GM19025 (cell line): ENCODE measurements around the gene NKX2-3.

Experiments used
- ATAC-seq: cut with Tn5 transposase; IDR thresholded peaks from one replicate; pipeline ENCODE4 v1.9.1; 2021; ENCODE audit warnings: mild to moderate bottlenecking, low read depth, moderate library complexity; ENCODE audit not compliant: unreplicated experiment

The NKX2-3 gene

DNA sequence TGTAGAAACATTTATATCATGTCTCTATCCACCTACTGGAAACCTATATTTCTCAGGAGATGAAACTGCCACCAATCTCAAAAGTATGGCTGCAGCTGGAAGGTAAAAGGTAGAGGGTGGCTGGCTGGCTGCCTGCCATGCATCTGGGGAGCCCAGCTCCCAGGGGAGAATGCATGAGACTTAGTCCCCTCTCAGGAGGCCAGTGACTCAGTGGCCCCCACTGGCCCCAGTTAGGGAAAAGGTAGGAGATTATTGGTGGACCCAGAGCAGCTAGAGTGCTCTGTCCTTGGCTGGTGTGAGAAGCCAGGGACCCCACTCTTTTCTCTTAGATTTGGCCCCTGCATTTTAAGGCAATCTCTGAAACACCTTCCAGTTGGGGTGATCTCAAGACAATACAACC lies 6.8 kb upstream of the NKX2-3 start:
- ATAC-seq = no peak

DNA sequence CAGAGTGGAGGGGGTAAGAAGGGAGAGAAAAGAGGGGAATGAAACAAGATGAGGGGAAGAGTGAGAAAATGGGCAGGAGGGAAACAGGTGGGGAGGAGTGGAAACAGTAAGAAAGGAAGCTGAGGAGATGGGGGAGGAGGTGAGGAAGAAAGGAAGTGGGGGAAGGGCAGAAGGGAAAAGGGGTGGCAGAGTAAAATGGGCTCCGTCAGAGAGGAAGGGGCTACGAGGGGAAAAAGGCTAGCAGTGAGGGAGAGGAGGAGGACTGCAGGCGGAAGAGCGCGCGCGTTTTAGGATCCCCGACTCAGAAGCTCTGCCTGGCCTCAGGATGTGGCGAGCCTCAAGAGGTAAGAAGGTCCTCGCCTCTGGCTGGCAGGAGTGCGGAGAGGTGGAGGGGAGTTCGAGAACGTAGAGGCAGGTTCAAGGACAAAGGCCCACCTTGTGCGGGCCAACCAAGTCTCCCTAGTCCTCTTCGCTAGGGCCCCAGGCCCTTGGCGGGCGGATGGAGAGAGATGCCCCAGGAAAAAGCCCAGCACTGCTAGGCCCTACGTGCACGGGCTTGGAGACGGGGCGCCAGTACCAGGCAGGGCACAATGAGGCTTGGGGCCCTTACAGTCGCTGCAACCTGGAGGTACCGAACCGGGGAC lies 5.8 kb upstream of the NKX2-3 start:
- no peak for ATAC-seq

DNA sequence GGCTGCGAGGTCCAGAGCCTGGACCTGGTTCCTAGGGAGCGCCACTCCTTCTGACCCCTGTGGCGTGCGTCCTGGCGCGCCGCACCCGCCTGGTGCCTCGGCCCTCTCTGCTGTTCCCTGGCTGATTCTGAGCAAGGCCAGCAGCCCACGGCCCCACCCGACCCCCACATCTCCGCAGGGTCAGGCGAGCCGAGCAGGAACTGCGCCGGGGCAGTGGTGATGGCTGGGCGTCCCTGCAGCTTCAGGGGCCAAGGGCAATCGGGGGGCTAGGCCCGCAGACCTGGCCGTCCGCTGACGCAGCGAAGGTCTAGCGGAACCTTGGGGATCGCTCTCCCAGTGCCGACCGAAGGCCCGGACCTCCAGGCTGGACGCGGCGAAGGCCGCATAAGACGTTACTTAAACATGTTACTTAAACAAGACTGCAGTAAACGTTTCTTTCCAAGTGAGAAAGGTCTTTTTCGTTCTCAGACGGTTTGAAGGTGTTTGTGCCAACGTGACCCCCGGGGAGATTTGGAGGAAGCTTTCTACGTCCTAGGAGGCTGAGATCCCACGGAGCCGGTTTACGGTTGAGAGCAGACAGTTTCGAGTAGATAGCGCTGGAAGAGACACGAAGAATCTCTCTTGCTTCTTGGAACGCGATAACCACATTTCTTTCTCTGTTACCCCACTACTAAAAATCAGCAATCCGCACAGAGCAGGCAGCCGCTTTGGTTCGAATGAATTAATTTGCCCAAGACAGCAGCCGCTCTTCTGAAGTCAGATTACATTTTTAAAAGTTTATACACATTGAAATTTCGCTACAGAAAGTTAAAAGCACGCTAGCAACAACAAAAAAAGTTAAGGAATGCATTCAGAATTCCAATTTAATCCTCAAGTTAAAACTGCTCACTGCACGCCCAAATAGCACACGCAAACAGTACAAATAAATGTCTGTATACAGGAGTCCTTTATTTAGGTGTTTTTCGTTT lies 4.9 kb upstream of the NKX2-3 start:
- ATAC-seq = no peak

DNA sequence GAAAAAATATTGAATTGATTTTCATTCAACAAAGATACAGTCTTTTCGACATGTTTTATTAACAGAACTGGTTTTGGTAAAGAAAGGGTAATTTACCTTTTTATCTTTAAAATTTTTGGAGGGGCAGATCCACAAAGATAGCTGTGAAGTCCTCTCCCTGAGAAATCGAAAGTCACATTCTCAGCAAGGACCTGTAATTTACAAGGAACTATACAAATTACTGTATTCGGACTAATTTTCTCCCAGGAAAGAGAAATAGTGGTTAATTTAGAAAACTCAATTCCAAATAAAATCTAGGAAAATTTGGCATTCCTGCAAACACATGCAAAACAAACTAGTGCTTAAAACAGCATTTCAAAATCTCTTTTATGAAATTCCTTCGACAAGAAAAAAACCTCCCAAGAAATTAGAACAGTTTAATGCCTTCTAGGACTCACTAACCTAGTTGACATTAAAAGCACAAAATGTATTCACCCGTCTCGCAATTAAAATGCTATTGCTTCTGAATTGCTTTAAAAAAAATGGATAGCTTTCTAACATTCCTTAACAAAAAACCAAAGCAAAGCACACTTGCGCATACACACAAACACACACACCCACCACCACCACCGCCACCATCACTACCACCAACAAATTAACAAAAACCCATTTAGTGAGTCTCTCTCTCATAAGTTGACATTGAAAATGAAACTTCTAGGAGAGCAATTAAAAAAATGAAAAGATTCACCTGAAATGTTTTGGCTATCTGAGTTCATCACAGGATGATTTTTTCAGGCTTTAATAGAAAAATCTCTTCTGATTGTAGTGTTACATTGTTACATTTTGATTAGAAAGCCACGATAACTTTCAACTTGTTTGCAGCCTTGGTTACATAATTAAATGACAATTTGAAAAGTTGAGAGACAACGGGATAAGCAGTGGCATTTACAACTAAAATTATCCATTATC lies 4.0 kb upstream of the NKX2-3 start:
- no peak for ATAC-seq

DNA sequence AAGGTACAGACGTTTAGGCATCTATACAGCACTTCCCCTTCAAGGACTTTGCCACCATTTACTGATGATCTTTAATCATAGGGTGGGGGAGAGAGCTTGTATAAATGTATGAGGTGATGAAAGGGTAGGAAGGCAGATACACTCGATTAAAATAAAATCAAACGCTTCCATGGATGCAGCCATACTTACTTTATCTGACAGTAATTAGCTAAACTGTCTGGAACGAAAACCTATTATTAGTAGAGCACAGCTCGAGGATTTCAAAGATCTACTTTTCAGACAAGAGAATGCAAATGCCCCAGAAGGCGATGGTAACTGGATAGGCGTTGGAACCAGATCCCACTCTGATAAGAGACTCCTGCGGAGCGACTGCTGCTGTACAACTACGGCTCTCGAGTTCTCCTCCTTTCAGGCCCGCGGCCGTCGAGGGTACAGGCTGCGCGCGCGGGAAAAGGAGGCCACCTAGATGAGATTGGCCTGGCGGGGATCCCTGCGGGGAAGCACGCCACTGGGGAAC lies 3.1 kb upstream of the NKX2-3 start:
- ATAC-seq = no peak

DNA sequence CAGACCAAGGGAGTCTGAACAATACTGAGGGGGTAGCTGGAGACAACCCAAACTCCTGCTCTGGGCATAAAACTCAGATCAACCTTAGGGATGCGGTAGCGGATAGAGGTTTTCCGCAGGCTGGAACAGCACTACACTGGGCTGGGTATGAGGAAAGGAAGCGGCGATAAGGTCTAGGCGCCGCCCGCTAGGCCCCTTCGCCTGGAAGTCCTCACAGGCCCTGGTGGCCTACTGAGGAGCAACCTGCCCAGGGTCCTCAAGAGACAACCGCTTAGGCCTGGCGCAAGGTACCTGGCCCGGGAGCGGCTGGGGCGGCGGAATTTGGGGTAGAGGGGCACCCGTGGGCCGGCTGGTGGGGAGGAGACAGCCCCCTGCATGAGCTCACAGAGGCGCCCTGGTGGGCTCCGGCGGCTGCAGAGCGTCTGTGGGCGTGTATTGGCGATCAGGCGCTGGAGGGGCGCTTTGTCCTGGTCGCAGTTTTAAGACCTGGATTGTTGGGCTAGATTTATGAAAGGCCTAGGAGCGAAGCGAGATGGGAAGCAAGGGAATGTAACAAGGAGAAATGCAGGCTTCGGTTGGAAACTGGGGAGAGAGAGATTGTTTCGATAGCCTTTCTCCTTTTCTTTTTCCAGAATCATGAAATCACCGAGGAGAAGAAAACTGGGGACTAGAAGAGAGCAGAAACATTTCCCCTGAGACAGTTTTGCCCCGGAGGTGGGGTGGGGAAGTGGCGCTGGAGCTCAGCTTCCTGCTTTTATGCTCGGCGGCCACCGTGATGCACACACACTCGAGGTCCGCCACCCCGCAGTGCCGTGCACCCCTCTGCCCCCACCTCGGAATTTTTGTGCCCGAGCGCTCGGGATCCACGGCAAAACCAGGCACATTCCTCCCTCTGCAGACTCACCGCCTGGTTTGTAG lies 2.4 kb upstream of the NKX2-3 start:
- ATAC-seq = no peak

DNA sequence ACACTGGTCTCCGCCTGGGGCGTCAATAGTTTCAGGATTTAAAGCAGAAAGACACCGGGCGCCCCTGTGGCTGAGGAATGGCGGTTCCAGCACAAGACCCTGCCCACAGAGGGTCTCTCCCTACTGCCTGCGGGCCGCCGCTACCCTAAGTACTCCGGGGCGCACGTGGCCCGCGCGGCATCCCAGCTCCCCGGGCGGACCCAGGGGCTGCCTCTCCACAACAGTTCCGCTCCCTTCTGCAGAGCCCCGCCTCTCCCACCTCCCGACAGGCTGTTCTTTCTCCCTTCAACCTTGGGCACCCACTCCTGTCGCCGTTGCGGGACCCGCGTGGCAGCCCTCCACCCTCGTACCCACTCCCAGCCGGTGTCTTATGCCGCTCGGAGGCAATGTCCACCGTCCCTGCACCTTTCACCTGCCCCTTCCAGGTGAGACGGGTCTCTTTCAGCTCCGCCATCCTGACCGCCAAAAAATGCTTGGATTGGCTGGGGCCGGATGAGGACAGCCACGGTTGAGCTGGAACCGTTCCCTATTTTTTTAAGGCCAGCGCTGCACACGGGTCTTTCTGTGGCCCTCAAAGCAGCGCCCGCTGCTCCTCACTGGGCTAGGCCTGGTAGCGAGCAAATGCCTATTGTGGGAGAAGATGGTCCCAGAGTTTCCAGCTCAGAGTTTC lies 1.6 kb upstream of the NKX2-3 start:
- ATAC-seq = no peak

DNA sequence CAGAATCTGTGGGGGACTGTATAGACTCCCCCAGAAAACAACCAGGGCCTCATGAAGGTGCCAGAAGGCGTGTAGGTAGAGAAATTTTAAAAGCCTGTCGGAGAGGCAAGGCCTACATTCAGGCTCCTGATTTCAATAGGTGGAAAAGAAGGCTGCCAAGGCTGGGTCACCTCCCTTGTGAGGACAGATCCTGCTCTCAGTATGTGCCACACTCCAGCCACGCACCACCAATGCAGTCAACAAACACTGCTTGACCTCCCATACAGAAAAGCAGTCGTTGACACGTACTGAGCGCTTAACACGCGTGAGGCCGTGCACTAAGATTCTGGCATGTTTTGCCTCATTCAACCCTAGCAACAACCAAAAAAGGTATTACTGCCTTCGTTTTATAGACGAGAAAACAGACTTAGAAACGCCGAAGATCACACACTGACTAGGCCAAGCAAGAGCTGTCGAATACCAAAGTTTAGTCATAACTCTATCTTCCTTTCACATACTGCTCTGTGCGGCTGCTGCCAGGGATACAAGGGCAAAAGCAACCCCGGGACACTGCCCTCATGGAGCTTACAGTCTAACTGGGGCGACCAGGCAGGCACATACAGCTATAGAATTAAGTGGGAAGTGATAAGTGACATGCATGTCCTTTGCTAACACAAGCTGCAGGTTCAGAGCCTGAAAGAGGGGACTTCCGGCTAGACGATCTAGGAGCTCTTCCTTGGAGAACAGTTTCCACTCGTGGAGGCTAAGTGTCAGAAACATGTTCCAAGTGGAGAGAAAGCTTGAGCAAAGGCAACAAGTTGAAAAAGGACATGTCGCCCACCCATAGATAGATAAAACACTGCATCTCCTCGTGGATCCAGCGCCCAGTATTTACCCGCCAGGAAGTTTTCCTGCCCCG lies 797 bp upstream of the NKX2-3 start:
- ATAC-seq = no peak

DNA sequence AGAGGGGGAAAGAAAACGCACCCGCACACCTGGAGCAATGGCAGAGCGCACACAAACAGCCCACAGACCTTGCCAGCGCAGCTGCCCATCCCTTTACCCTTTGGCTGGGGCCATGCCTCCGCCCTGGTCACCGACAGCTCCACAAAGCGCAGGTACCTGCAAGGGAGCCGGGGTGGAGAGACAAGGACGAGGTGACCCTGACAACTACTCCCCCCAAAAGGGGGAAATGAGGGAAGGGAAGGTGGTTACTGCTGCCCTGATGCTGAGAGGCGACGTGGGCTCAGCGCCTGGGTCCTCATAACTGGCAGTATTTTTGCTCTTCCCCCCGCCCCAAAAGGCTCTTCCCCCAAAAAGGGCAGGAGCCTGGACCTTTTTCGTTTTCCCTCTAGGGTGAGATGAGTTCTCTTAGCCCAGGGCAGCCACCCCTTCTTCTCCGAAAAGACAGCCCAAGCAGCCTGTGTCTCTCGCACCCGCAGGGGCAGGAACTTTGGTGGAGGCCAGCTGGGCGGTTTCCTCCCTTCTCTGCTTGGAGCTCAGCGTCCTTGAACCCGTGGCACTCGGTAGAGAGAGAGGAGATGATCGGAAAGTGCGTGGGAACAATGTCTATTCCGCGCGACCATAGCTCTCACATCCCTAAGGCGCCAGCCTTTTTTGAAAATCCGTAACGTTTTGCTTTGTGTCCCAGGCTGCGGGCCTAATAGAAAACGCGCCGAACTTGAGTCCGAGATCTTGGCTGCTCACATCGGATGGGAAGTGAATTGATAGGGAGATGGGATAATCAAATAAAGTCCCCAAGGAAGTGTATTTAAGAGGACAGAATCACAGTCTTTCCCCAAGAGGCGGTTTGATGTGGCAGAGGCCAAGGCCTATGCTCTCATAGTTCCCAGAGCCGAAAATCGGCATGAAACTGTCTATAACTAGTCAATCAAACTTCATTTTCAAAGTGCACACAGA lies 1.0 kb downstream of the NKX2-3 start:
- no peak for ATAC-seq

DNA sequence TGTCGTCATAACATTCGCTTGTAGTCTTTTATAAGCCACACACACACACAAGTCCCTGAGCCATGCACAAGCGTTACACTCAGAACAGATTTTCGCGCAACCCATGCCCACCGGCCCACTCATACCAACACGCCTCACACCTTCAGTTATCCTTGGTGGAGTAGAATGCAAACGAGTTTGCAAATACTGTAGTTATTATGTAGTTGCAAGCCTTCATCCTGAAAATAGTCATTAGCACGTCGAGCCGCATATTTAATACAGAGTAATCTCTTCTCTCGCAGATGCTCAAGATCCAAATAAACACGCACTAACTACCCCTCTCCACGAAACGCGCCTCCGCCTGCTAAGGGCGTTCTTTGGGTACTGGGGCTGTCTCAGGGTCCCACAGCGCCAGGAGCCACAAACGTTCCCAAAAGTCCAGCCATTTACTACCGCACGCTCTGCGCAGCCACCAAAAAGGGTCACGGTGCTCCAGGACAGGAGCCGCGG lies 1.8 kb downstream of the NKX2-3 start:
- ATAC-seq = no peak

DNA sequence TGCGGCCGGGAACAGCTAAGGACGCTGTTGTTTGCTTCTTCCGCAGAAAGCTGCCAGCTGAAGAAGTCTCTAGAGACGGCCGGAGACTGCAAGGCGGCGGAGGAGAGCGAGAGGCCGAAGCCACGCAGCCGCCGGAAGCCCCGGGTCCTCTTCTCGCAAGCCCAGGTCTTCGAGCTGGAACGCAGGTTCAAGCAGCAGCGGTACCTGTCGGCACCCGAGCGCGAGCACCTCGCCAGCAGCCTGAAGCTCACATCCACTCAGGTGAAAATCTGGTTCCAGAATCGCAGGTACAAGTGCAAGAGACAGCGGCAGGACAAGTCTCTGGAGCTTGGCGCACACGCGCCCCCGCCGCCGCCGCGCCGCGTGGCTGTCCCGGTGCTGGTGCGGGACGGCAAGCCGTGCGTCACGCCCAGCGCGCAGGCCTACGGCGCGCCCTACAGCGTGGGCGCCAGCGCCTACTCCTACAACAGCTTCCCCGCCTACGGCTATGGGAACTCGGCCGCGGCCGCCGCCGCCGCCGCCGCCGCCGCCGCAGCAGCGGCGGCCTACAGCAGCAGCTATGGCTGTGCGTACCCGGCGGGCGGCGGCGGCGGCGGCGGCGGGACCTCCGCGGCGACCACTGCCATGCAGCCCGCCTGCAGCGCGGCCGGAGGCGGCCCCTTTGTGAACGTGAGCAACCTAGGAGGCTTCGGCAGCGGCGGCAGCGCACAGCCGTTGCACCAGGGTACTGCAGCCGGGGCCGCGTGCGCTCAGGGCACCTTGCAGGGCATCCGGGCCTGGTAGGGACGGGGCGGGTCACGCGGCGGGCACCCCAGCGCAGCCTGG lies 2.4 kb downstream of the NKX2-3 start:
- no peak for ATAC-seq

DNA sequence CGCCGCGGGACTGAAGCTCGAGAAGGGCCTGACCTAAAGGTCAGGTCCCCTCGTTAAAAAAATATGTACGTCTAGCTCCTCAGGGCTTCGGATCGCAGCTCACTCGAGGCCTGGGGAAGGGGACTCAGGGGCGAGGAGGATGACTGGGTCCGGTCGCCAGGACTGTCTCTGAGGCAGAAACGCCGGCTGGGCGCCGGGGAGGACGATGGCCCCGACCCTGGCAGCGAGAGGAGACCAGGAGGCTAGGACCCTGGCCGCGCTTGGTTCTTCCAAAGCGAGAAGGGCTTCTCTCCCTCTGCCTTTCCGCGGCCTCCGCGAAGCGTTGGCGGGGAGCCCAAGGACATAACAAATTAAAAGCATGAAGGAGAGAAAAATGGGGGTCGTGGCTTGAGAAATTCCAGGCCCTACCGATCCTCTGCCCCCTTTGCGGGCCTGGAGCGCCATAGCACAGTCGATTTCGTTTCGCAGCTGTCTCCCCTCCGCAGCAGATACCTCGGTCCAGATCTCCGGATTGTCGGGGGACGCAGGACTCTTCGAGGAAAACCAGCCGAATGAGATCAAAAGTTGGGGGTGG lies 3.1 kb downstream of the NKX2-3 start:
- no peak for ATAC-seq

DNA sequence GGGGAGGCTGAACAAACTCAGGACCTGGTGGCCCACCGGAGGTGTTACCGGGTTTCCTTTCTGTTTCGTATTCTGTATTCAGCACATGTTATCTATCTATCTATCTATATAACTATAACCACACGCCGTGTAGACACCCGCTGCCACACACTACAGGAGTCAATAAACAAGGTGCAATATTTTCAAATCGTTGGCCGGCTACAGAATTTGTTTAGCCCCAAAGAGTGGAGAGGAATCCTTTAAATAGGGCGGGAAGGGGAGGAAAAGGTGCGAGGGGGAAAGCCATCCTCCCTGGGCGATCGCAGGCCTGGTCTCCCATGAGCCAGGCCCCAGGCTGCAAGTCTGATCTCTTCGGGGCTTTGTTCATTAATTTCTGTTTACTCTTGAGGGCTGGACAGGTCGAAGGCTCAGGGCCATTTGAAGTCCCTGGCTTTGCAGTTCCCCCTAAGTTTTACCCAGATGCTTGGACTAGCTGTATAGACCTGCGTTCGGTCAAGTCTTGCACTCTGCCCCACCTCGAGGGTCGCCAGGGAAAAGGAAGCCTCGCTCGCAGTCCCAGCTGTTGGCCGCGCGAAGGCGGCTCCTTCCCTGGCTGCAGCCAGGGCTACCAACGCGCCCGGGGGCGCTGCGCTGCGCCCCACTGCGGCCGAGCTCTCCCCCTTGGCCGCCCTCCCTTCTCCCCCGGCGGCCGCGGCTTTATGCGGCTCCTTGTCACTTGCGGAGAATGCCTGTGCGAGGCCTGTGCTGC lies 3.8 kb downstream of the NKX2-3 start:
- no peak for ATAC-seq

DNA sequence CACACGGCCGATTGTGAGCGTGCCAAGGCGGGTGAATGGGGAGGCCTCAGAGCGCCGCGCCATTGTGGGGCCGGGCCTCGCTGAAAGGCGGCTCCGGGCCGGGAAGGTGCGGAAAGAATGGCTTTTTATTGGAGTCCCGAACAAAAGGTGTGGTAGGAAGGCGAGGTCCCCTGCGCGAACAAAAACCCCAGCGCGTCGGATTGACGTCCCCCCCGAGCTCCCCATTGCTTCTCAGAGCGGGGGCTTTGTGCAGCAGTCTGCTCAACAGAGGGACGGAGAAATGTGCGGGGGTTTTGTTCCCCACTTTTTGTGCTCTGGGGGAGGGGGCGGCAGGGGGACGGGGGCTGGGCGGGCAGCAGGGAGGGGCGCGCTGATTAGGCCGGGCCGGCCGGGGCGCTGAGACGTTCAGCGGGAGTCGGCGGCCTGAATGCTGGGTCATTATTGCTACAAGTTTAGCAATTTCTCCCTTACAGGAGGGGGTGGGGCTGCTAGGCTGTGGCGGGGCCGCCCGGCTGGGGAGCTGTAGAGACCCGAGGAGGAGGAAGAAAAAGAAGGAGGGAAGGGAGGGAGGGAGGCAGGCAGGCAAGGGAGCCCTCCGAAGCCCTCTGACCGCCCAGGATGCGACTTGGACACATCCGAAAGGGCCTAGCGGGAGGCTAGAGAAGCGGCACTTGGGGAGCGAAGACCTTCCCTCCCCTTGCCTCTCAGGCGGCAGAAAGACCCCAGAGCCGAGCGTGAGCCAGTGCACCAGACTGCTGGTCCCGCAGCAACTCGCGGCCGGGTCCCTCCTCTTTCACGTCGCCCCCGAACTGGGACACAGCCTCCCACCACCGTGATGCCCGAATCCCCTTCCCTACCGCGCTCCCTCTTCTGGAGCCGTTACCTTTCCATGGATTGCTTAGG lies 4.6 kb downstream of the NKX2-3 start:
- no peak for ATAC-seq
